Esophagus (tissue), 2 donors: ENCODE data around the gene ATN1. TPM values are rescaled to one million over a fixed set of nuclear protein-coding genes. Genes with fewer than 3 reads are reported as not detected.
"Not testable (repeated sequence)": the region's sequence is repeated elsewhere in the genome, so short reads cannot be mapped to it uniquely, and the experiment has no call there.

ENCODE experiments used
- H3K27ac ChIP-seq, 2 donors: one replicate each; pipeline ENCODE4 v1.5.1; 2013; ENCODE audit warnings: low read depth in 2 of 2, mild to moderate bottlenecking in 2 of 2, inconsistent platforms in 1 of 2, low read length in 1 of 2, moderate library complexity in 1 of 2
- H3K27me3 ChIP-seq, 2 donors: one replicate each; pipeline ENCODE4 v1.6.1; 2013; ENCODE audit warnings: low read length in 2 of 2, control low read depth in 1 of 2, mild to moderate bottlenecking in 1 of 2; ENCODE audit not compliant: insufficient read depth in 2 of 2, control insufficient read depth in 1 of 2
- H3K36me3 ChIP-seq, 2 donors: one replicate each; pipeline ENCODE4 v1.6.1; 2013; ENCODE audit warnings: low read length in 1 of 2; ENCODE audit not compliant: control insufficient read depth in 2 of 2, insufficient read depth in 2 of 2
- H3K4me1 ChIP-seq, 2 donors: one replicate each; pipeline ENCODE4 v1.6.1; 2013; ENCODE audit warnings: low read length in 1 of 2; ENCODE audit not compliant: control insufficient read depth in 2 of 2, insufficient read depth in 2 of 2
- H3K4me3 ChIP-seq, 2 donors: one replicate each; pipeline ENCODE4 v1.5.1; 2013; ENCODE audit warnings: low read length in 2 of 2, mild to moderate bottlenecking in 2 of 2, low read depth in 1 of 2, moderate library complexity in 1 of 2
- H3K9me3 ChIP-seq, 2 donors: one replicate each; pipeline ENCODE4 v1.6.1; 2013; ENCODE audit warnings: mild to moderate bottlenecking in 2 of 2, low read depth in 1 of 2, low read length in 1 of 2, moderate library complexity in 1 of 2; ENCODE audit not compliant: control insufficient read depth in 2 of 2, insufficient read depth in 1 of 2
- WGBS, 2 donors: extraction: QIAGEN DNeasy Blood & Tissue Kit; methylation state at CpG; one replicate each; pipeline ENCODE4 v1.1.7; 2013; 5-methylcytosine and 5-hydroxymethylcytosine counted together
- polyA plus RNA-seq, 2 donors: library from polyadenylated mRNA; stranded (reverse); fragments of 200-250 nt; gene quantifications; one replicate each; pipeline ENCODE4 v1.2.3, GENCODE V29; 2013
- donor health status: healthy with polysubstance abuse.
- donor health status: Bipolar disorder and iron deficiency.

The ATN1 gene
- 10 to 100 TPM; 34.9 to 63.5 TPM for polyA plus RNA-seq

GRCh38 chr12:6927379-6928021, at the start of gene ATN1:
Gene ATN1, plus strand, starts transcription at chr12:6927959. Its CDS starts 6,043 bp downstream, at chr12:6934002.
- H3K9me3 ChIP-seq, result no peaks in the 10 kb centered on the region
- no peaks in the 10 kb centered on the region for H3K36me3 ChIP-seq
- H3K27me3 ChIP-seq, result no peaks in the 10 kb centered on the region
- peaks cover 0 to 26% of the 10 kb centered on the region in 2 donors for H3K4me1 ChIP-seq
- peak within 1 kb of the TSS; percentile 94 to 98 for H3K27ac ChIP-seq
- H3K4me3 ChIP-seq, result peak within 1 kb of the TSS; percentile 78 to 97
- WGBS, 2 donors, result 0 to 1% methylated on average over 62 to 66 of the region's 66 CpGs

GRCh38 chr12:6879824-6880223, 47.9 kb upstream of the ATN1 start:
- 92 to 93% methylated on average over 11 of the region's 11 CpGs for WGBS, 2 donors
- H3K4me1 ChIP-seq, H3K36me3 ChIP-seq, H3K9me3 ChIP-seq, H3K4me3 ChIP-seq, H3K27me3 ChIP-seq, H3K27ac ChIP-seq: not testable (repeated sequence)

GRCh38 chr12:6883252-6883651, 44.5 kb upstream of the ATN1 start:
- Histone ChIP-seq H3K27ac (no peak overlapping the region), H3K27me3 (no peaks in the 10 kb centered on the region), H3K4me3 (no peak overlapping the region), H3K4me1 (no peaks in the 10 kb centered on the region), H3K9me3 (no peaks in the 10 kb centered on the region), H3K36me3 (peaks cover 0 to 4% of the 10 kb centered on the region in 2 donors)
- 96 to 97% methylated on average over 5 of the region's 5 CpGs for WGBS, 2 donors

- no peaks in the 10 kb centered on the region for H3K9me3 ChIP-seq
- WGBS, 2 donors, result 90 to 94% methylated on average over 11 of the region's 11 CpGs
Measured at GRCh38 chr12:6883683-6884082, 44.1 kb upstream of the ATN1 start.

GRCh38 chr12:6884539-6884938, 43.2 kb upstream of the ATN1 start:
- Histone ChIP-seq H3K4me1 (no peaks in the 10 kb centered on the region), H3K9me3 (no peaks in the 10 kb centered on the region), H3K36me3 (peaks cover 0 to 4% of the 10 kb centered on the region in 2 donors), H3K4me3 (no peak overlapping the region), H3K27ac (no peak overlapping the region), H3K27me3 (no peaks in the 10 kb centered on the region)
- 86 to 87% methylated on average over 22 of the region's 22 CpGs for WGBS, 2 donors

More at GRCh38 chr12:6883683-6884082, 44.1 kb upstream of the ATN1 start:
- Histone ChIP-seq H3K4me3 (no peak overlapping the region), H3K27me3 (no peaks in the 10 kb centered on the region), H3K4me1 (no peaks in the 10 kb centered on the region), H3K27ac (no peak overlapping the region), H3K36me3 (peaks cover 0 to 4% of the 10 kb centered on the region in 2 donors)

GRCh38 chr12:6886206-6886999, 41.4 kb upstream of the ATN1 start:
- not testable (repeated sequence) for H3K36me3 ChIP-seq, H3K4me1 ChIP-seq, H3K27me3 ChIP-seq, H3K4me3 ChIP-seq, H3K9me3 ChIP-seq, H3K27ac ChIP-seq
- WGBS, 2 donors, result 63 to 73% methylated on average over 11 to 12 of the region's 15 CpGs

GRCh38 chr12:6887460-6887859, 40.3 kb upstream of the ATN1 start:
- Histone ChIP-seq H3K4me1 (peaks cover 0 to 2% of the 10 kb centered on the region in 2 donors), H3K36me3 (peaks cover 0 to 4% of the 10 kb centered on the region in 2 donors), H3K9me3 (no peaks in the 10 kb centered on the region), H3K27ac (peak overlapping the region in 1 of 2 donors; percentile 28), H3K27me3 (no peaks in the 10 kb centered on the region), H3K4me3 (no peak overlapping the region)
- WGBS, 2 donors, result 57 to 67% methylated on average over 8 of the region's 8 CpGs

GRCh38 chr12:6888360-6888759, 39.4 kb upstream of the ATN1 start:
- H3K9me3 ChIP-seq, result no peaks in the 10 kb centered on the region
- H3K27me3 ChIP-seq, result no peaks in the 10 kb centered on the region
- H3K4me1 ChIP-seq, result peaks cover 0 to 2% of the 10 kb centered on the region in 2 donors
- H3K36me3 ChIP-seq, result peaks cover 0 to 4% of the 10 kb centered on the region in 2 donors
- no peak overlapping the region for H3K4me3 ChIP-seq
- WGBS, 2 donors, result 77 to 88% methylated on average over 2 of the region's 2 CpGs
- no peak overlapping the region for H3K27ac ChIP-seq

- not testable (repeated sequence) for H3K27me3 ChIP-seq, H3K4me3 ChIP-seq, H3K36me3 ChIP-seq, H3K9me3 ChIP-seq, H3K27ac ChIP-seq, H3K4me1 ChIP-seq
- WGBS, 2 donors, result 61 to 71% methylated on average over 7 of the region's 7 CpGs
Measured at GRCh38 chr12:6888794-6889193, 39.0 kb upstream of the ATN1 start.
